Erythroblast (primary cell): ENCODE data around the gene TPO.

ENCODE experiments used
- GATA1 ChIP-seq: IDR thresholded peaks from 2 replicates; pipeline ENCODE4 v1.6.1; 2011; ENCODE audit warnings: low read depth, mild to moderate bottlenecking, control low read depth, low read length, moderate library complexity
- POLR2A ChIP-seq: IDR thresholded peaks from 2 replicates; pipeline ENCODE4 v1.6.1; 2011; ENCODE audit warnings: mild to moderate bottlenecking, low read length

- no peak for TF ChIP-seq POLR2A
- TF ChIP-seq GATA1, result no peak
These were observed 105.7 kb downstream of the TPO start for GRCh38 chr2:1518867-1519530.
